RKO (cell line): Measurements from ENCODE around the gene PGAP2.

Source experiments
- DNase-seq: peaks from one replicate; pipeline ENCODE4 v3.0.0-alpha.2; 2016; ENCODE audit warnings: low spot score

The PGAP2 gene

GRCh38 chr11:3831378-3832239, 23.2 kb downstream of the PGAP2 start:
- DNase-seq, result no peak

- DNase-seq, result no peak
Measured at GRCh38 chr11:3832816-3833215, 24.5 kb downstream of the PGAP2 start.

GRCh38 chr11:3833449-3833848, 25.1 kb downstream of the PGAP2 start:
- no peak for DNase-seq

- no peak for DNase-seq
Measured at GRCh38 chr11:3834349-3834663, 25.9 kb downstream of the PGAP2 start.

GRCh38 chr11:3834664-3835461, 26.5 kb downstream of the PGAP2 start:
- peak; percentile 42 for DNase-seq

DNA sequence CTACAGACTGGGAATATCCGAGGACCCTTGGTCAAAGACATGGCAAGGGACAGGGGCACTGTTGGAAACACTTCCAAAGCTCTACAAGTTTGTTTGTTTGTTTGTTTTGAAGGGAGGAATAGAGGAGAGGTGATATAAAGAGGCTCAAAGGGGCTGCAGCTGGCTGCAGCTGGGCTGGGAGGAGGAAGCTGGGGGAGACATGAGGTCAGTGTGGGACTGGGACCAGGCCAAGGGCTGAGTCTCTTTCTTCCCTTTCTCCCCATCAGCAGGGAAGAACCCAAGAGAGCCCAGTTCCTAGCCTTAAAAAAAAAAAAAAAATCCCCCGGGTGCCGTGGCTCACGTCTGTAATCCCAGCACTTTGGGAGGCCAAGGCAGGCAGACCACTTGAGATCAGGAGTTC, 27.4 kb downstream of the PGAP2 start:
- DNase-seq, result no peak

DNA sequence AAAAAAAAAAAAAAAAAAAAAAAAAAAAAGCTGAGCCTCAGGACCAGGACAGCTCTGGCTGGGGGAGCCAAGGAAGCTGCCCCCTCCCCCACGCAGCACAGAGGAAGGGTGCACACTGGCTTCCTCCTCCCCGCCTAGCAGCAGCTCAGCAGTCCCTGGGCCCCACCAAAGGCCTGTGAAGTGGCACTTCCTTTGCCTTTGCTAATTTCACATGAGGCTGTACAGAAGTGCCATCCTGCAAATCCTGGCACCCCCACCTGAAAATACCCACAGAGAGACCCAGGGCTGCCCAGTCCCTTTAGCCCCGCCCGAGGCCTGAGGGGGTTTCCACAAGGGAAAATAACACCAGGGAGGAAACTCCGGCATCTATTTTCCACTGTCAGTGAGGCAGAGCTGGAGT, 28.5 kb downstream of the PGAP2 start:
- no peak for DNase-seq

DNA sequence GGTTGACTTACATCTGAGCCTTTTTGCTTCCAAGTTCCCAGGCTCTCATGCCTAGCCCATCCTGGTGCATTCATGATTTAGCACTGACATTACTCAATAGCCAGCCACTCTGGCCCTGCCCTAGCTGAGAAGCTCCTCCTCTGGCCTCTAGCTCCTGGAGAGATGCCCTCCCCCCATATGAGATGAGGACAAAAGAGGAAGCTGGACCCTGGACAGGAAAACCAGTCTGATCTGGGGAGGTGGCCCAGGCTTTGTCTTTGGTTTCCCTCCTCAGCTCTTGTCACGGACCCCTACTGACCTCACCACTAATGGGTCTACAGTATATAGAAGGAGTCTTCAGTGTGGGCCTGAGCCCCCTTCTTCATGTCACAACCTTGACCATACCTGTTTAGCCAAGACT, 29.4 kb downstream of the PGAP2 start:
- no peak for DNase-seq

DNA sequence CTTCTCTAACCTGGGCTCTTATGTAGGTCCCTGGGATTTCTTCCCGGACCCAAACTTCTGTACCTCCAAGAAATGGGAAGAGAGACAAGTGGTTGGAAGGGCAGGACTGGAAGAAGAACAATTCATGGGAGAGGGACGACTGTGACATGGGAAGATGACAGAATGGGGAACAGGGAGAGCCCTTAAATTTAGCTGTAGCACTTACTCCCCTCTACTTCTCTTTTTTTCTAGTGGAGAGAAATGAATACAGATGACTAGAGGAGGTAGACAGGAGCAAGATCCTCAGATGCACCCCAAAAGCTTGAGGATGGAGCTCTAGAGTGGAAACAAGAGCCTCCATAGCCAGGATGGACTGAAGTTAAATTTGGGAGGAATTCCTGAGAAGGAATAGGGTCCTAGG, 30.1 kb downstream of the PGAP2 start:
- DNase-seq, result no peak

DNA sequence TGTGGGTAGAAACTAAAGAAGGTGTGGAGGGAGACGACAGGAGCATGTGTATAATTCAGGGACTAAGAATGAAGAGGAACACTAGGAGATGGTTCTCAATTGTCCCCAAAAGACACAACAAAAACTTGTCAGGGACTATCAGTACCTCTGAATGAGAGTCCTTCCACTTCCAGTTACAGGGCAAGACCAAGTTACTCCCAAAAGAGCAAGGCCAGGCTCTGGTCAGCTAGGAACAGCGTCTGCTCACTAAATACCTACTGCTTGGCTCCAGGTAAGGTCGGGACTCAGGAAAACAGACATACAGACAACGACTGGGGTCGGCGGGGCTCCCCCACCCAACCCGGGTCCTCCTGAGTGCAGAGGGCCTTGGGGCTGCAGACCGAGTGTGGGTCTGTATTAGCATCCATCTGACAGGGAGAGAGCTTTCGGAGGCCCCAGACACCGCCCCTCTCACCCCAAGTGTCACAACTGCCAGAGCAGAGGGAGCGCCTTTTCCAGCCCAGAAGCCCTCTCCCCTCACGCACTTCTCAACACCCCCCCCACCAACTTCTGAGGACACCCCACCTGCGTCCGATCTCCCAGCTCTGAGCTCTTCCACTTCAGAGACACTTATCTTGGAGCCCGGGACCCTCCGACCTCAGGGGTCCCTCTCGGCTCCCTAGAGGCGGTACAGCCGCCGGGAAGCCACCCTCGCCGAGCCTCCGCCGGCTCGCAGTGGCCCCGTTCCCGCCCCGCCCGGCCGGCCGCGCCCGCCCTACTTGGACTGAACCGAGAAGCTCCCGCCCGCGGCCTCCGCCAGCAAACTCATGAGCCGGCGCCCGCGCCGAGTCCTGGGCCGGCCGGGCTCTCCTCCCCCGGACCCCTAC, 31.9 kb downstream of the PGAP2 start:
- peak; percentile 32 for DNase-seq

DNA sequence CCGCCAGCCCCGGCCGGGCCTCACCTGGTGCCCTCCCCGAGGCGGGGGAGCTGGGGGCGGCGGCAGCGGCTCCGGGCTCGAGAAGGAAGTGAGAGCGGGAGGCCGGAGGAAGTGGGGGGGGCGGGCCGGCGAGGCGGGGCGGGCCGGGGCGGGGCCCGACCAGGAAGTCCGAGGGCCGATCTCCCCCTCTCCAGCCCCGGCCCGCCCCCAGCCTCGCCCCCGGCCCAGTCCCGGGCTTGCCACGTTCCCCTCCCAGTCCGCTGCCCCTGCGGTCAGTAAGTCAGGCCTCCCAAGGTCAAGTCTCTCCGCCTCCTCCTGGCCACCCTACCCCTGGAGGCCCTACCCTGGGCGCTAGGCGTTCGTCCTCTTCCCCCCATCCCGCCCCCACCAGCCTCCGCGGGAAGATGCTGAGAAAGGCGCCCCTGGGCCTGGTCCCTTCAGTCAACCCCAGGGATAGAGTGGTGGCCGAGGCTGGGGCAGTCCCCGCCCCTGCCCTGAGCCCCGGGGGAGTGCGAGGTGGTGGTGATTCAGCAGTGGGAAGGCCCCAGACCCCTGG, 32.6 kb downstream of the PGAP2 start, which contains the start of gene RHOG:
Gene RHOG, minus strand, starts transcription at position 90 of the 556 bp plus-strand sequence. CDS start 12,821 bp downstream, outside the sequence.
- peak; percentile 89 for DNase-seq

DNA sequence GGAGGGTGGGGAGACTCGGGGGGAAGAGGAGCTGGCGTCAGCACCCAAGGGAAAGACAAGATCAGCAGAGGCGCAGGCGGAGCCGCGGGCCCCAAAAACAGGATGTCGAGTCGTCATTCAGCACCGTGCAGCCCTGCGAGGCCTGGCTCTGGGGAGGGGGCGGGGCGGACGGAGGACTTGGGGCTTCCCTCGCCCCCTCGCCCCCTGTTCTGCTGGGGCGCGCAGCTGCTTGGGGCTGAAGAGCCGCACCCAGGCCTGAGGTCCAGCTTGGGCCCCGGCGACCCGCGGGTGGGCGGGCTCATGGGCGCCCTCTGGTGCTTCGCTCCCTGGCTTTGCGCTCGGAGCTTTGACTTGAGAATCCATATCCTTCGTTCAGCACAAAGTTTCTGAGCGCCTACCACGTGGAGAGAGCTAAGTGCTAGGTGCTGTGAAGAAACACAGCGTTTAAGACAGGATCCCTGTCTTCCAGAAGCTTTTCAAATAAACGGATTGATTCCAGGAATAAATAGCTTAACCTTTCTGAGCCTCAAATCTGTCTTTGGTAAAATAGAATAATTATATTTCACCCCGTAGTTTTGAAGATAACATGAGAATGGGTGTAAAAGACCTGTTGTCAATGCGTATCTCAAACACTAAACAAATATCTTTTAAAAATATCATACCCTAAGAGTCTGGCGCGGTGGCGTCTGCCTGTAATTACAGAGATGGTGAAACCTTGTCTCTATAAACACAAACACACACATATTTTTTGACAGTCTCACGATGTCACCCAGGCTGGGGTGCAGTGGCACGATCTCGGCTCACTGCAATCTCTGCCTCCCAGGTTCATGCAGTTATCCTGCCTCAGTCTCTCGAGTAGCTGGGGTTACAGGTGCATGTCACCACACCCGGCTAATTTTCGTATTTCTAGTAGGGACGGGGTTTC, 33.3 kb downstream of the PGAP2 start:
- DNase-seq, result peak; percentile 89

- no peak for DNase-seq
Measured at GRCh38 chr11:3843326-3843725, 35.0 kb downstream of the PGAP2 start.

- DNase-seq, result no peak
Measured at GRCh38 chr11:3845246-3845645, 36.9 kb downstream of the PGAP2 start.

DNA sequence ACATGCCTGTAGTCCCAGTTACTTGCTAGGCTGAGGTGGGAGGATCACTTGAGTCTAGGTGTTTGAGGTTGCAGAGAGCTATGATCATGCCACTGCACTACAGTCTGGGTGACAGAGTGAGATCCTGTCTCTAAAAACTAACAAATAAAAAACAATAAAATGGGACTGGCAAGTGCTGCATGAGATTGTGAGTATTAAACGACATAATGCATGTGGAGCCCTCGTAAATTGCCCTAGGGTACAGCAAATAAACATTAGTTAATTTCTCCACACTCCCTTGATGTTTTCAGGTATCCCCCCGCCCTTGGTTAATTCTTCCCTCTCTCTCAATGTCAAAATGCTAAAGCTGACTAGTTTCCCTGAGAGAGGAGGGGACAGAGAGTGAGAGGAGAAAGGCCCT, 37.3 kb downstream of the PGAP2 start:
- DNase-seq, result no peak

DNA sequence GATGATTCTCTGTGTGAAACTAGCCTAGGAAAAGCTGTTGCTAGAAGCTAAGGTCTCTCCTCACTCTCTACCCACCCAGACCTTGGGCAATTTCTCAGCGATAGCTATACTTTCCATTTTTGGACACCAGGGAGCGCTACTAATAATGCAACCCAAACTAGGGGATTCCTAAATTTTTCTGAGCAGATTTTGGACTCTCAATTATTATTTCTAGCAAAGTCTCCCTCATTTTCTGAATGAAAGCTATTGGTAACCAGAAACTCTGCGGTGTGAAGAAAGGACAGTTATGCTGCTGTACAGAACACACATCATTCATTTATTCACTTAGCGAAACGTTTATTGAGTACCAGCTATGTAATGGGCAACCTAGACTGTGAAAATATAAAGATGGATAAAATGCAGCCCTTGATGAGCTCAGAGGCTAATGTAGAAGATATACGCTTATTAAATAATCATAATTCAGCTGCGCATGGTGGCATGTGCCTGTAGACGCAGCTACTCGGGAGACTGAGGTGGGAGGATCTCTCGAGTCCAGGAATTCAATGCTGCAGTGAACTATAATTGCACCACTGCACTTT, 41.0 kb downstream of the PGAP2 start:
- DNase-seq, result peak; percentile 56

- DNase-seq, result no peak
Measured at GRCh38 chr11:3853545-3853842, 45.1 kb downstream of the PGAP2 start.

- no peak for DNase-seq
Measured at GRCh38 chr11:3853899-3854659, 45.7 kb downstream of the PGAP2 start.

DNA sequence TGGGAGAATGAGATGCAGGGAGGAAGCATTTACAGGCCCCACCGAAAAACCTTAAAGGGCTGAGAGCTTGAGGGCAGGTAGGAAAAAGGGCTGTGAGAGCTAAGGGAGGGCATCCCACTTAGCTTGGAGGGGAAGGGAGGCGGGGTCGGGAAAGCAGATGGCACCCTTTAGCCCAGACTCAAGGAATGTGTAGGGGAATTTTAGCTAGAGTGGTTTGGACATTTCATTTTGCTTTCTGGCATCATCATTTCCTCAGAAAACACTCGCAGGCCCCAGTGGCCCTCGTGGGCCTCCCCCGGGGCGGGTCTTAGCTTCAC, 46.3 kb downstream of the PGAP2 start:
- DNase-seq, result no peak
